Thoracic aorta (tissue), 2 donors: Measurements from ENCODE around the gene TMEM236. TPM values are rescaled to one million over a fixed set of nuclear protein-coding genes. Genes with fewer than 3 reads are reported as not detected.

Source experiments
- ATAC-seq: fragments of 150-250 bp; one replicate; pipeline ENCODE4 v1.8.0; 2017; ENCODE audit warnings: low read depth; ENCODE audit not compliant: insufficient number of reproducible peaks, low FRiP score
- DNase-seq: peaks from one replicate; pipeline ENCODE4 v3.0.0-alpha.2; 2020; ENCODE audit warnings: low spot score
- H3K27ac ChIP-seq, 2 donors: fragments of 200-600 bp; sonication (generic); 1 replicate in 1 of 2; 2 replicates in 1 of 2; pipeline ENCODE4 v1.5.1; 2016; ENCODE audit warnings: mild to moderate bottlenecking in 2 of 2, moderate library complexity in 2 of 2
- H3K27me3 ChIP-seq: fragments of 200-600 bp; sonication (generic); replicated peaks from 2 replicates; pipeline ENCODE4 v1.6.0; 2016; ENCODE audit warnings: mild to moderate bottlenecking; ENCODE audit not compliant: insufficient read depth
- H3K36me3 ChIP-seq: fragments of 200-600 bp; sonication (generic); one replicate; pipeline ENCODE4 v1.5.1; 2016
- H3K4me1 ChIP-seq, 2 donors: fragments of 200-600 bp; sonication (generic); 1 replicate in 1 of 2; 2 replicates in 1 of 2; pipeline versions ENCODE4 v1.5.1 to v1.6.0; 2016; ENCODE audit warnings: low read depth in 2 of 2, mild to moderate bottlenecking in 1 of 2; ENCODE audit not compliant: control insufficient read depth in 1 of 2
- H3K4me3 ChIP-seq: fragments of 200-600 bp; sonication (generic); 2 replicates; pipeline ENCODE4 v1.5.1; 2016; ENCODE audit warnings: mild to moderate bottlenecking
- H3K9me3 ChIP-seq: fragments of 200-600 bp; sonication (generic); 2 replicates; pipeline ENCODE4 v1.5.1; 2016
- CTCF ChIP-seq: fragments of 200-600 bp; sonication (generic); IDR thresholded peaks from one replicate; pipeline ENCODE4 v1.5.1; 2019; ENCODE audit warnings: antibody characterized with exemption
- total RNA-seq, 2 donors: library from RNA; depleted of rRNA; stranded (reverse); fragments of >200 nt; gene quantifications; one replicate each; pipeline versions ENCODE4 v1.1.0 to v1.2.3, GENCODE V29; 2016

TMEM236 gene
- total RNA-seq, 2 donors from 2014 or later: 1.1 to 2.0 TPM

GRCh38 chr10:17808971-17809841, 57.2 kb downstream of the TMEM236 start, which contains the start of gene MRC1:
Gene MRC1, plus strand, starts transcription at chr10:17809348. Its CDS starts 118 bp downstream, at chr10:17809466.
- Histone ChIP-seq H3K36me3 (no peaks in the 10 kb centered on the region), H3K27ac (no peak within 1 kb of the TSS), H3K4me3 (peak within 1 kb of the TSS; percentile 60), H3K27me3 (no peaks in the 10 kb centered on the region), H3K9me3 (no peaks in the 10 kb centered on the region), H3K4me1 (no peaks in the 10 kb centered on the region)
- no peak for TF ChIP-seq CTCF
- ATAC-seq (no peak), DNase-seq (no peak)

DNA sequence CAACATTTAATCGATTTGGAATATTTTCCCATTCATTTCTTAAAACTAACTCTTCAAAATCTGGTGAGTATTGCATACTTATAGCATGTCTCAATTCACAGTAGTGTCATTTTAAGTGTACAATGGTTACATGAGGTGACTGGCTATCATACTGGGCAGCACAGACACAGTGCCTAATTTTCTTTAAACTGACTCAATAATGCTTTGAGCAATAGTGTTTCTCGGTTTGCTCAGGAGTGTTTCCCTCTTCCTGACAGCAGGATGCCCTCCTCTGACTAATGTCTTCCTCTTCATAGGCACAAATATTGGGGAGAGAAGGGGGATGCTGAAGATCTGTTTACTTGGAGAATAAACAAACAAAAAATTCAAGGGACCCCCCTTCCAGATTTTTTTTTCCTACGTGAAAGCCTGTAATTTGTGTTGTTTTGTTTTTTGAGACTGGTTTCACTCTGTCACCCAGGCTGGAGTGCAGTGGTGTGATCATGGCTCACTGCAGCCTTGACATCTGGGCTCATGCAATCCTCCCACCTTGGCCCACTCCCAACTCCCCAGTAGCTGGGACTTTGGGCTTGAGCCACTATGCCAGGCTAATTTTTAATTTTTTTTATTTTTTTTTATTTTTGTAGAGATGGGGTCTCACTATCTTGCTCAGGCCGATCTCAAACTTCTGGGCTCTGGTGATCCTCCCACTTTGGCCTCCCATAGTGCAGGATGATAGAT, 59.3 kb downstream of the TMEM236 start:
- Histone ChIP-seq H3K4me1 (no peaks in the 10 kb centered on the region), H3K36me3 (no peaks in the 10 kb centered on the region), H3K4me3 (peak overlapping the region; percentile 60), H3K9me3 (no peaks in the 10 kb centered on the region), H3K27me3 (no peaks in the 10 kb centered on the region), H3K27ac (no peak overlapping the region)
- TF ChIP-seq CTCF: no peak
- no peak for ATAC-seq
- no peak for DNase-seq

DNA sequence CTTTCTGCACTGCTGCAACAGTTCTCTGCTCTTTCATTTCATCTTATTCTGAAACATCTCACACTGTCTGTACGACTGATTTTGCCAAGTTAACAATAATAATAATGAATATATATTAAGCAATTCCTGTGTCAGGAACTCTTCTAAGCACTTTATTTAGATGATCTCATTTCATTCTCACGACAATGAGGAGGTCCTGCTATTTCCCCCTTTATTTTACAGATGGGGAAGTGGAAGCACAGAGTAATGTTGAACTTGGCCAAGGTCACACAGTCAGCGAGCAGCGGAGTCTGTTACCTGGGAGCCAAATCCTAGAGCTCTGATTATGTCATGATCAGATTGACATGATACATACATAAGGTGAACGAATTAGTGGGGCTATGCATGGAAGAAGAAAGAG, 63.0 kb downstream of the TMEM236 start:
- Histone ChIP-seq H3K27me3 (no peaks in the 10 kb centered on the region), H3K9me3 (no peaks in the 10 kb centered on the region), H3K4me1 (no peaks in the 10 kb centered on the region), H3K4me3 (no peak overlapping the region), H3K27ac (no peak overlapping the region), H3K36me3 (no peaks in the 10 kb centered on the region)
- no peak for TF ChIP-seq CTCF
- DNase-seq (no peak), ATAC-seq (no peak)

- Histone ChIP-seq H3K27me3 (no peaks in the 10 kb centered on the region), H3K36me3 (no peaks in the 10 kb centered on the region), H3K9me3 (no peaks in the 10 kb centered on the region), H3K4me1 (no peaks in the 10 kb centered on the region), H3K27ac (no peak overlapping the region), H3K4me3 (no peak overlapping the region)
- DNase-seq (no peak), ATAC-seq (no peak)
- TF ChIP-seq CTCF: no peak
Observed at GRCh38 chr10:17816199-17816598, 64.2 kb downstream of the TMEM236 start.

GRCh38 chr10:17817316-17817715, 65.3 kb downstream of the TMEM236 start:
- Histone ChIP-seq H3K36me3 (no peaks in the 10 kb centered on the region), H3K4me1 (no peaks in the 10 kb centered on the region), H3K27ac (no peak overlapping the region), H3K27me3 (no peaks in the 10 kb centered on the region), H3K9me3 (no peaks in the 10 kb centered on the region), H3K4me3 (no peak overlapping the region)
- no peak for ATAC-seq
- no peak for DNase-seq
- no peak for TF ChIP-seq CTCF
